ENCODE measurements around the gene ZCCHC2.

GRCh38 chr18:62494764-62495163 lies 28.1 kb upstream of the ZCCHC2 start:
- TF ChIP-seq EZH2 (IDR thresholded peaks at IDR 0.05; ENCODE audit: low read depth, low read length, severe bottlenecking) = no peak
- TF ChIP-seq E2F6 (IDR thresholded peaks at IDR 0.05) = no peak
- TF ChIP-seq CTCF (IDR thresholded peaks at IDR 0.05; ENCODE audit: control extremely low read depth in 1 of 3, insufficient read depth in 1 of 3, low read depth in 1 of 3, low read length in 3 of 3) = no peak
- TF ChIP-seq POLR2AphosphoS5 (IDR thresholded peaks at IDR 0.05; ENCODE audit: low read depth, low read length) = no peak
- TF ChIP-seq EP300 (IDR thresholded peaks at IDR 0.05; ENCODE audit: borderline replicate concordance in 1 of 2, low read depth in 2 of 2, low read length in 2 of 2) = no peak
- TF ChIP-seq POLR2A (IDR thresholded peaks at IDR 0.05; ENCODE audit: control extremely low read depth in 1 of 2, low read depth in 2 of 2, low read length in 2 of 2) = no peak
- TF ChIP-seq EGR1 (IDR thresholded peaks at IDR 0.05; ENCODE audit: borderline replicate concordance, low read depth, low read length) = no peak
- no peak for TF ChIP-seq TCF12 (IDR thresholded peaks at IDR 0.05; ENCODE audit: low read depth, low read length)
- TF ChIP-seq SP1 (IDR thresholded peaks at IDR 0.05; ENCODE audit: low read depth, low read length) = no peak
